ENCODE results near the gene FHIT.

Gene FHIT

GRCh38 chr3:60395173-60395762 lies 856.0 kb downstream of the FHIT start:
- no peak for DNase-seq
- intact Hi-C loops (cut with DNase I), result no loop called here

- no peak for DNase-seq
- intact Hi-C loops (cut with DNase I), result no loop called here
Observed at GRCh38 chr3:60393946-60394345, 857.3 kb downstream of the FHIT start.

GRCh38 chr3:60392501-60392900 lies 858.8 kb downstream of the FHIT start:
- intact Hi-C loops (cut with DNase I), result no loop called here

GRCh38 chr3:60391292-60391691 lies 860.0 kb downstream of the FHIT start:
- intact Hi-C loops (cut with DNase I), result no loop called here
- DNase-seq, result no peak

More at GRCh38 chr3:60392501-60392900, 858.8 kb downstream of the FHIT start:
- no peak for DNase-seq

- intact Hi-C loops (cut with DNase I), result no loop called here
- no peak for DNase-seq
Observed at GRCh38 chr3:60388731-60389130, 862.5 kb downstream of the FHIT start.

GRCh38 chr3:60386306-60386705 lies 864.9 kb downstream of the FHIT start:
- intact Hi-C loops (cut with DNase I), result no loop called here
- no peak for DNase-seq

GRCh38 chr3:60384341-60384740 lies 866.9 kb downstream of the FHIT start:
- no peak for DNase-seq
- intact Hi-C loops (cut with DNase I), result no loop called here

GRCh38 chr3:60383345-60383744 lies 867.9 kb downstream of the FHIT start:
- DNase-seq, result no peak
- intact Hi-C loops (cut with DNase I), result no loop called here

- DNase-seq, result no peak
- intact Hi-C loops (cut with DNase I), result no loop called here
Observed at GRCh38 chr3:60366486-60366885, 884.8 kb downstream of the FHIT start.

- no peak for DNase-seq
- intact Hi-C loops (cut with DNase I), result no loop called here
Observed at GRCh38 chr3:60365360-60365759, 885.9 kb downstream of the FHIT start.

GRCh38 chr3:60364475-60364874 lies 886.8 kb downstream of the FHIT start:
- DNase-seq, result no peak
- intact Hi-C loops (cut with DNase I), result no loop called here

GRCh38 chr3:60363817-60364216 lies 887.4 kb downstream of the FHIT start:
- intact Hi-C loops (cut with DNase I), result no loop called here
- DNase-seq, result no peak

GRCh38 chr3:60355825-60356224 lies 895.4 kb downstream of the FHIT start:
- intact Hi-C loops (cut with DNase I), result no loop called here
- no peak for DNase-seq

GRCh38 chr3:60351481-60351880 lies 899.8 kb downstream of the FHIT start:
- DNase-seq, result no peak
- intact Hi-C loops (cut with DNase I), result no loop called here

GRCh38 chr3:60344340-60344739 lies 906.9 kb downstream of the FHIT start:
- intact Hi-C loops (cut with DNase I), result no loop called here

GRCh38 chr3:60343831-60344230 lies 907.4 kb downstream of the FHIT start:
- DNase-seq, result no peak
- intact Hi-C loops (cut with DNase I), result no loop called here

More at GRCh38 chr3:60344340-60344739, 906.9 kb downstream of the FHIT start:
- no peak for DNase-seq

- no peak for DNase-seq
- intact Hi-C loops (cut with DNase I), result no loop called here
Observed at GRCh38 chr3:60339304-60339703, 911.9 kb downstream of the FHIT start.

- intact Hi-C loops (cut with DNase I), result no loop called here
- DNase-seq, result no peak
Observed at GRCh38 chr3:60337421-60337820, 913.8 kb downstream of the FHIT start.

GRCh38 chr3:60336061-60336460 lies 915.2 kb downstream of the FHIT start:
- no peak for DNase-seq
- intact Hi-C loops (cut with DNase I), result no loop called here

GRCh38 chr3:60333710-60334109 lies 917.5 kb downstream of the FHIT start:
- intact Hi-C loops (cut with DNase I), result no loop called here

GRCh38 chr3:60330107-60330506 lies 921.1 kb downstream of the FHIT start:
- DNase-seq, result no peak
- intact Hi-C loops (cut with DNase I), result no loop called here

More at GRCh38 chr3:60333710-60334109, 917.5 kb downstream of the FHIT start:
- no peak for DNase-seq
